ENCODE data around the gene LMTK2. TPM values are rescaled to one million over a fixed set of nuclear protein-coding genes. Genes with fewer than 3 reads are reported as not detected.

LMTK2 gene
- total RNA-seq = 8.3 and 14.4 TPM in 2 replicates

GRCh38 chr7:98106647-98107312 is at the start of gene LMTK2:
LMTK2 (plus strand) TSS chr7:98106862; CDS start chr7:98107178, 316 bp downstream.

GRCh38 chr7:98211221-98211675 is 104.6 kb downstream of the LMTK2 start, which contains the start of gene BHLHA15:
BHLHA15 (plus strand) TSS chr7:98211439; CDS start chr7:98212310, 871 bp downstream.

GRCh38 chr7:98251601-98252424 is 145.2 kb downstream of the LMTK2 start, which contains the start of gene TECPR1:
TECPR1 (minus strand) TSS chr7:98252232; CDS start chr7:98246146, 6,086 bp downstream.

Other genes starting within 250 kb of the LMTK2 start
- gene ASNS, start 234.5 kb upstream of the LMTK2 start, total RNA-seq = 69.5 and 76.4 TPM in 2 replicates
- not detected in 2 replicates for gene OCM2, start 116.7 kb upstream of the LMTK2 start, total RNA-seq
- gene BHLHA15, start 104.6 kb downstream of the LMTK2 start, total RNA-seq = 0.89 and 1.3 TPM in 2 replicates
- 24.6 and 45.5 TPM in 2 replicates for gene TECPR1, start 145.4 kb downstream of the LMTK2 start, total RNA-seq
- gene BRI3, start 174.8 kb downstream of the LMTK2 start, total RNA-seq = 30.3 and 35.1 TPM in 2 replicates